BLaER1 (cell line): ENCODE measurements around the gene CDC7.
A peak's percentile ranks its signal among the peaks of the same experiment; 100 is the strongest.

Experiments used
- H3K27ac ChIP-seq: shearing (Covaris generic); formaldehyde crosslinking; 2 replicates; pipeline ENCODE4 v1.8.1; 2022
- H3K27me3 ChIP-seq: shearing (Covaris generic); formaldehyde crosslinking; 2 replicates; pipeline ENCODE4 v1.8.1; 2022
- H3K36me3 ChIP-seq: shearing (Covaris generic); formaldehyde crosslinking; 2 replicates; pipeline ENCODE4 v1.8.1; 2022
- H3K4me1 ChIP-seq: shearing (Covaris generic); formaldehyde crosslinking; 2 replicates; pipeline ENCODE4 v1.8.1; 2022
- H3K4me2 ChIP-seq: shearing (Covaris generic); formaldehyde crosslinking; 2 replicates; pipeline ENCODE4 v1.8.1; 2022
- H3K4me3 ChIP-seq: shearing (Covaris generic); formaldehyde crosslinking; 2 replicates; pipeline ENCODE4 v1.8.1; 2022
- H3K9ac ChIP-seq: shearing (Covaris generic); formaldehyde crosslinking; 2 replicates; pipeline ENCODE4 v1.8.1; 2022
- H3K9me3 ChIP-seq: shearing (Covaris generic); formaldehyde crosslinking; 2 replicates; pipeline ENCODE4 v1.8.1; 2022
- H4K20me1 ChIP-seq: shearing (Covaris generic); formaldehyde crosslinking; 2 replicates; pipeline ENCODE4 v1.8.1; 2022
- Cebpa-rat ChIP-seq: shearing (Covaris generic); IDR thresholded peaks from 2 replicates; pipeline ENCODE4 v1.8.1; 2022

The CDC7 gene

DNA sequence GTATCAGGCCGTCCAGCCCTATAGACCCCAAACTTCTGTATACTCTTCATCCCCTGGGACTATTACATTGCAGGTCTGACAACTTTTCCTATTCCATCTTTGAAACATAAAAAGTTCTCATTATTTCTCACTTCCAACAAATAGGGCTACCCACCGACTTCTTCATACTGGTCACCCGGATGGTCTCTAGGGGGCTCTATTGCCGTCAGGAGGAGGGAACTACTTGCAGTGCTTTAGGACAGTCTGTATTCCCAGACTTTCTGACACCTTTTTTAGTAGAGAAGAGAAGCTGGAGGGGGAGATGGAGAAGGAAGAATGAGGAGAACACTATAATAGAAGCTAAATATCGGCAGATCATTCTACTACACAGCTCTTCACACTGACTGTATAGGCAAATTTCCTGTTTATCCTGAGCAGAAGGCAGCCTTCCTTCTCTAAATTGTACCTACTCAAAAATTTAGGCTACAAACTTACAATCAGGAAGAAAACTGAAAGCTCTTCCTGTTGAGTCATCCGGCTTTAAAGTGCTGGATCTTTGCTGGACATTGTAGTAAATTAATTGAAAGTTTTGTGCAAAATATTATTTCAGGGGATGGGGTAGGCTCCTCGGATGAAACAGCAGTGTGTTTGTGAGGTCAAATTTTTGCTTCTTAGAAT lies 54.6 kb downstream of the CDC7 start:
- Histone ChIP-seq H3K27me3 (no peaks in the 10 kb centered on the region), H4K20me1 (no peaks in the 10 kb centered on the region), H3K4me2 (peak overlapping the region; percentile 20), H3K36me3 (no peaks in the 10 kb centered on the region), H3K9me3 (no peaks in the 10 kb centered on the region; the same call in 1 of the 2 replicates), H3K9ac (no peak overlapping the region), H3K27ac (no peak overlapping the region), H3K4me1 (peaks cover 39% of the 10 kb centered on the region), H3K4me3 (no peak overlapping the region)
- no peak for TF ChIP-seq Cebpa-rat

DNA sequence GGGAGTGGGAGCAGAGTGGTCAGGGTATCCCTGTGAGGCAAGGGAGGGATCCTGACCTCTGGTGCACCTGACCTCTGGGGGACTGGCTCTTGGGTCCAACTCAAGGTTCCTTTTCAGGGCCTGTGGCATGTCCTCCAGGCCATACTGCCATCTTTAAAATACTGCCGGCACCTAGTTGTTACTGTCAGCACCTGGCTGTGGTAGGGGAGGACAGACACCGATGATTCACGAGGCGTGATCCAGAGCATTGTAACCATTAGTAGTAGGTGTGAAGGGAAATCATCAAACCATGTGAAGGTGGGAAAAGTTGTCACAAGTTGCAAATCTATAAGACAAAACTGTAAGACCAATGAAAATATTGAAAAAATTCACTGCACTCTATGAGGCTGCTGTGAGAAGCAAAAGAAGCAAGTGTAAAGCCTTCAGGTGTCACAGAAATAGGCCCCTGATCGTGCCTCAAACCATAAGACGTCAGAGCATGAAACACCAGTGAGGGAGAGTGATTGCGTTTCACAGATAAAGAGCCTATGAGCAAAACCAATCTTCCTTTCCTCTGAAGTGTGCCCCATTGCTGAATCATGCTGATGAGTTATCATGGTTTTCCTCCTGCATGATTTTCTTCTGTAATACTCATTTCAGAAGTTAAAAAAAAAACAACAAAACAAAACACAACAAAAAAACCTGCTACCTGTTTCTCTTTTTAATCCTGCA lies 55.3 kb downstream of the CDC7 start:
- H3K9ac ChIP-seq = no peak overlapping the region
- peak overlapping the region; percentile 20; the same call in 1 of the 2 replicates for H3K4me2 ChIP-seq
- H3K27me3 ChIP-seq = no peaks in the 10 kb centered on the region
- no peaks in the 10 kb centered on the region for H3K36me3 ChIP-seq
- H3K9me3 ChIP-seq = no peaks in the 10 kb centered on the region
- no peak overlapping the region for H3K27ac ChIP-seq
- H3K4me3 ChIP-seq = no peak overlapping the region
- H3K4me1 ChIP-seq = peaks cover 44% of the 10 kb centered on the region
- no peak for TF ChIP-seq Cebpa-rat
- no peaks in the 10 kb centered on the region for H4K20me1 ChIP-seq

- Histone ChIP-seq H3K9me3 (no peaks in the 10 kb centered on the region), H3K36me3 (no peaks in the 10 kb centered on the region), H3K4me2 (no peak overlapping the region), H3K4me1 (peaks cover 45% of the 10 kb centered on the region), H3K27me3 (no peaks in the 10 kb centered on the region), H3K4me3 (no peak overlapping the region), H3K9ac (no peak overlapping the region), H4K20me1 (no peaks in the 10 kb centered on the region), H3K27ac (no peak overlapping the region)
- TF ChIP-seq Cebpa-rat = no peak
Measured at GRCh38 chr1:91556556-91556955, 55.9 kb downstream of the CDC7 start.

DNA sequence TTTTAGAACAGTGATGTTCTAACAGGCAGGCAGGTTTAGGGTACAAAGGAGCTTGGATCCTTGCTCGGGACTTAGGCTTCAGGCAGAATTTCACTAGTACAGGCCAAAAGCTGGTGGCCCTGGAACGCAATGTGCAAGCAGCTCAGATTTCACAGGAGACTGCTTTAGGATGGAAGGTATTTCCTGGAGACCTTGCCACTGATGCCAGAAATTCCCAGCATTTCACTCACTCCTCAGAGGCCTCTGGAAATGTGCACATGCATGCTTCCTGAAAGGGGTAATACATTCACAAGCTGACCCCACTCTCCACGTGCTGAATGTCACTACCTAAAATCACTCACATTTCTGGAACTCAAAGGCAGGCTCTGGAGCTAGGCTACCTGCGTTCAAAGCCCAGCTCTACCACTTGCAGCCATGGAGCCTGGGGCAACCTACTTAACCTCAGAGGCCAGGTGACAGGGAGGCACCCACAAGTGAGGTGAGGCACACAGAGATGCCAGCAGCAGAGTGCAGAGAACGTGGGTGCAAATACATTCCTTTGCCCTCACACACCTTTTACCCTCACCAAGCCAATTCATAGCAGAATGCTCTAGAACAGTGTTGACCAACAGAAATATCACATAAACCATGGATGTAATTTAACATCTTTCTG lies 56.5 kb downstream of the CDC7 start:
- H3K27me3 ChIP-seq = no peaks in the 10 kb centered on the region
- H3K36me3 ChIP-seq = no peaks in the 10 kb centered on the region
- no peak overlapping the region for H3K4me3 ChIP-seq
- TF ChIP-seq Cebpa-rat = no peak
- H3K27ac ChIP-seq = no peak overlapping the region
- no peak overlapping the region for H3K4me2 ChIP-seq
- H3K9me3 ChIP-seq = no peaks in the 10 kb centered on the region
- H3K4me1 ChIP-seq = peaks cover 49% of the 10 kb centered on the region
- no peak overlapping the region for H3K9ac ChIP-seq
- H4K20me1 ChIP-seq = no peaks in the 10 kb centered on the region

GRCh38 chr1:91557826-91558225 lies 57.2 kb downstream of the CDC7 start:
- no peak overlapping the region for H3K27ac ChIP-seq
- H3K9ac ChIP-seq = no peak overlapping the region
- no peak overlapping the region for H3K4me3 ChIP-seq
- H3K9me3 ChIP-seq = no peaks in the 10 kb centered on the region
- H3K4me1 ChIP-seq = peaks cover 49% of the 10 kb centered on the region
- TF ChIP-seq Cebpa-rat = no peak
- no peaks in the 10 kb centered on the region for H4K20me1 ChIP-seq
- H3K36me3 ChIP-seq = no peaks in the 10 kb centered on the region
- H3K4me2 ChIP-seq = no peak overlapping the region
- no peaks in the 10 kb centered on the region for H3K27me3 ChIP-seq

DNA sequence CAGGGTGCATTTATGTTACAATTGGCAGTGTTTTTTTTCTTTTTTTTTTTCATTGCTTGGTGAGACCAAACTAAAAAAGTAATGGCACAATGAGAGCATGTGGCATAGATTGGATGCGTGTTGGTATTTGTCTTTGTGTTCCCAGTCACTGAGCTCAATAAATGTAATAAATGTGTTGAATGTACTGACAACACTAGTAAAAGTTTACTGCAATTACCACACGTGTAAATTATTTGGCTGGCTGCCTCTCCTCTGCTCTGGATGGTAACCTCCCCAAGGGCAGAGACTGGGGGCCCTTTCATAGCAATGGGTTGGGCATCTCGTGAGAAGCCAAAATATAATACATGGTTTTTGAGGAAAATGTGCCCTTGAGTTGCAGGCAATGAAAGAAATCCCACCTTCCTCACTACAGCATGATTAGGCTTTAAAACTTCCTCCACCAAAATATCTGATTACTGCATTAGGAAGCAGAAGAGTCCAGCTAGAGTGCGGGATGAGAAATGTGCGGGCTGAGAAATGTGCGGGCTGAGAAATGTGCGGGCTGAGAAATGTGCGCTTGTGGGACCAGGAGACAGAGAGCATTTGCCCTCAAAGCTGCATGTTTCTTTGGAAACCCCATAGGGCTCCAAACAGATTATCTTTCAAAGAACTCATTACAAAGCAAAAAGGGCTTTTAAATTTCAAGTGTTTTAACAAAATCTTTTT lies 58.5 kb downstream of the CDC7 start:
- H3K9ac ChIP-seq = no peak overlapping the region
- no peak overlapping the region for H3K4me2 ChIP-seq
- H3K9me3 ChIP-seq = no peaks in the 10 kb centered on the region
- no peak overlapping the region for H3K4me3 ChIP-seq
- no peaks in the 10 kb centered on the region for H4K20me1 ChIP-seq
- peaks cover 49% of the 10 kb centered on the region for H3K4me1 ChIP-seq
- no peak for TF ChIP-seq Cebpa-rat
- H3K27me3 ChIP-seq = no peaks in the 10 kb centered on the region
- no peak overlapping the region for H3K27ac ChIP-seq
- H3K36me3 ChIP-seq = no peaks in the 10 kb centered on the region

DNA sequence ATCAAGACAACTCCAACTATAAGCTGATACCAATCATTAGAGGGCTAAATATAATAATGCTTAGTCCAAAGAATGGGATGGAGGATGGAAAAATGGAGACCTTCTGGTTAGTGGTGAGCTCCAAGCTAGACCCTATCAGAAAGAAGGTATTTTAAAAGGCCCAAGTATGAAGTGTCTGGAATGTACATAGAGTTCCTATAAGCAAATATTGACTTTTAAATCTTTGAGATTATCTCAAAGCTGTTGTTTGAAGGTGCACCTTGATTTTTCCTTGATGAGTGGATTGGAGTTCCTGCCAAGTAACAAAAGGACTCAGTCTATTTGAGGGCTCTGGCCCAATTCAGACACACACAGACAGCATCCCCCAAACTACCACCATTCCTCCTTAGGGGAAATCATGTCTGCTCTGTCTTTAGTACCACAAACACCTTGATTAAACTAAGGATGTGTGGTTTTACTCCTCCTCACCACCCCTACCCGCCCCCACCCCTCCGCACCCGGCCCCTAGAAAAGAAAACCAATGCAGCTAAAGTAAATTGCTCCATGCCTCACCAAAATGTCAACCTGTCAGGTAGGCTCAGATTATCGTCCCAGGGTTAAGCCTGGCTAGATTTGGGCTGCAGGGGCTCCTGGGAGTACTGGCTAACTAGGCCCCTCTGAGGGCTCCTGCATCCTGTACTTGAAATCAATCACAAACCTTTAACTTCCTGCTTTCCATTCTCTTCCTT lies 59.4 kb downstream of the CDC7 start:
- no peaks in the 10 kb centered on the region for H4K20me1 ChIP-seq
- H3K27ac ChIP-seq = no peak overlapping the region
- no peak overlapping the region for H3K9ac ChIP-seq
- H3K4me2 ChIP-seq = peak overlapping the region; percentile 61
- no peak overlapping the region for H3K4me3 ChIP-seq
- no peak for TF ChIP-seq Cebpa-rat
- H3K4me1 ChIP-seq = peaks cover 41% of the 10 kb centered on the region
- H3K36me3 ChIP-seq = no peaks in the 10 kb centered on the region
- H3K9me3 ChIP-seq = no peaks in the 10 kb centered on the region
- no peaks in the 10 kb centered on the region for H3K27me3 ChIP-seq

DNA sequence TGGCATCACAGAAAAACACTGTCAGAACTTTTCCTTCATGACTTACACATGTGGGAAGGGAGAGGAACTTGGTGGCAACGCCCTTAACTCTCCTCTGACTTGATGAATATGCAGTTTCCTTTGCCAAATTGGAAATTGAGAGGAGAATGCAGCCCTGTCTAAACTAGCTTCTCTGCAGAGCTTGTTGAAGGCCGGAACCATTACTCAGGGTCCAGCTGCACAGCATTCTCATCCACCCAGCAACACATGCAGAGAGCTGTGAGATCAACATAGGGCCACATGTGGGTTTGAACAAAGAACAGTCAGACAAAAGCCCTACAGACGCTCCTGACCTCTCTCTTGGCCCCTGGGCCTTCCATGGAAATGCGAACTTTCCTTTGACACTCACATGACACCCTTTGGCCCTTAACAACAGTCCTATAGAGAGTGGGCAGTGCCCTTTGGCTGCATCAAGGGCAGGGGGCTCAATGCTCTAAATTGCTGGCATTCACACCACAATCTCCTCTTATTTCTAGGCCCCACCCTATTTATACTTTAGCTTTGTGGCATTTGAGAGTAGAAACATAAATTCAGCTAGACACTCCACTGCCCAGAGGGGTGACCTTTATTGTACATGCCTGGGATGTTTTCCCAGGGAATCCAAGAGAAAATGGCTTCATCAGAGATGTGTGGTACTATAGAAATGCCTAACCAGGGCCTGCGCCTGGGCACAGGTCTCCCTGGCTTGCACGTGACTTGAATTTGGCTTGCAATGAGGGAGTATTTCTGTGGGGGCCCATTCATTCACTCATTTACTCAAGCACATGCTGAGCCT lies 64.4 kb downstream of the CDC7 start:
- Histone ChIP-seq H3K9ac (no peak overlapping the region), H3K4me1 (peaks cover 28% of the 10 kb centered on the region), H3K4me2 (no peak overlapping the region), H3K9me3 (0 out of 2 replicates have a peak, but pooled peaks cover 3% of the 10 kb centered on the region), H3K4me3 (no peak overlapping the region), H4K20me1 (no peaks in the 10 kb centered on the region), H3K27ac (no peak overlapping the region), H3K27me3 (no peaks in the 10 kb centered on the region), H3K36me3 (no peaks in the 10 kb centered on the region)
- no peak for TF ChIP-seq Cebpa-rat
